ENCODE measurements around the gene AGXT. TPM values are rescaled to one million over a fixed set of nuclear protein-coding genes. Genes with fewer than 3 reads are reported as not detected.

The AGXT gene
- total RNA-seq, 2 experiments from 2014 or later, result not detected

DNA sequence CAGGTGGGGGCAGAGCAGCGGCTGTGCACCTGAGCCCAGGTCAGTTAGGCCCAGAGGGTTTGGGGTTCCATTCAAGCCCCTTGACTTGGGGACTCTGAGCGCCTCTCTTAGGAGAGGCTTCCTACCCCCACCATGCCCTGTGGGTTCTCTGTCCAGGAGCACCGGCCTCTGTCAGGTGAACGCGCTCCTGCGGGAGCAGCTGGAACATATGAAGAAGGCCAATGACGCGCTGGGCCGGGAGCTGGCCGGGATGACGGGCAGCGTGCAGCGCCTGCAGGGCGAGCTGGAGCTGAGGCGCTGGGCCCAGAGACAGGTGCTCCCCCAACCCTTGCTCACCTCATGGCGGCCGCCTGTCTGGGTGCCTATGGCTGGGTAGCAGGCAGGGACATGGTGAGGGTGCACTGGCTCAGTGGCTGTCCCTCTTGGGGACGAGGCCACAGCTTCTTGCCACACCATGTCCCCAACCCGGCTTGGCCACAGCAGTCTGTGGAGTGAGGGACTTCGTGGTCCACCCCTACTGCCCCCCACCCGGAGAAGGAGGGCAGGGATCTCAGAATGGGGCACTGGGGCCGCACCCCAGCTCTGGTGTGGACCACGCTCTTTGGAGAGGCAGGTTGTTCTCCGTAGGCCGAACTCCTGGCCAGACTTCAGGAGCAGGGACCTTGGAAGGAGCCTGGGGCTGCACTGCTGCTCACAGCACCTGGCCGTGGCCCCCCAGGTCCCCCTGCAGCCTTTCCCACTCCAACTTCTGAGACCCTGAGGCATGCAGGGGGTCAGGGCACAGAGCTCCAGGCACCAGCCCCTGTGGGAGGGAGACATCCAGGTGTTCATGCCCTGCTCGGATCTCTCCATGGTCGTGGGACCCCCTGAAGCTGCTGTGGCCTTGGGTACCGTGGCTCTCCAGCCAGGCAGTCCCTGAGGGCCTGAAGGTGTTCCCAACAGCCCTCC is 57.2 kb downstream of the AGXT start:
- Histone ChIP-seq H4K20me1 (ENCODE audit: insufficient read depth, low read length) (no peaks in the 10 kb centered on the region), H3K79me2 (ENCODE audit: insufficient read depth, low read depth, low read length) (no peaks in the 10 kb centered on the region), H3K9me2 (ENCODE audit: insufficient read depth, low read length) (no peaks in the 10 kb centered on the region), H3K4me1 (ENCODE audit: insufficient read depth, low read length, poor library complexity, severe bottlenecking) (no peaks in the 10 kb centered on the region), H3K4me2 (ENCODE audit: low read length) (no peak overlapping the region), H3K9me3 (ENCODE audit: low read length) (no peaks in the 10 kb centered on the region), H3K27ac (ENCODE audit: low read depth, low read length, poor library complexity, severe bottlenecking) (no peak overlapping the region), H3K4me3 (ENCODE audit: low read depth, low read length, poor library complexity, severe bottlenecking) (no peak overlapping the region), H2AFZ (ENCODE audit: low read length) (no peak overlapping the region), H3K36me3 (ENCODE audit: insufficient read depth, low read length) (no peaks in the 10 kb centered on the region)
- no TSS peak for BruUV-seq (replicated peaks)
- ChIA-PET CTCF (ENCODE audit: unreplicated experiment) (no interaction called here), POLR2A (no interaction called here)
- TF ChIP-seq, protein P1, sequence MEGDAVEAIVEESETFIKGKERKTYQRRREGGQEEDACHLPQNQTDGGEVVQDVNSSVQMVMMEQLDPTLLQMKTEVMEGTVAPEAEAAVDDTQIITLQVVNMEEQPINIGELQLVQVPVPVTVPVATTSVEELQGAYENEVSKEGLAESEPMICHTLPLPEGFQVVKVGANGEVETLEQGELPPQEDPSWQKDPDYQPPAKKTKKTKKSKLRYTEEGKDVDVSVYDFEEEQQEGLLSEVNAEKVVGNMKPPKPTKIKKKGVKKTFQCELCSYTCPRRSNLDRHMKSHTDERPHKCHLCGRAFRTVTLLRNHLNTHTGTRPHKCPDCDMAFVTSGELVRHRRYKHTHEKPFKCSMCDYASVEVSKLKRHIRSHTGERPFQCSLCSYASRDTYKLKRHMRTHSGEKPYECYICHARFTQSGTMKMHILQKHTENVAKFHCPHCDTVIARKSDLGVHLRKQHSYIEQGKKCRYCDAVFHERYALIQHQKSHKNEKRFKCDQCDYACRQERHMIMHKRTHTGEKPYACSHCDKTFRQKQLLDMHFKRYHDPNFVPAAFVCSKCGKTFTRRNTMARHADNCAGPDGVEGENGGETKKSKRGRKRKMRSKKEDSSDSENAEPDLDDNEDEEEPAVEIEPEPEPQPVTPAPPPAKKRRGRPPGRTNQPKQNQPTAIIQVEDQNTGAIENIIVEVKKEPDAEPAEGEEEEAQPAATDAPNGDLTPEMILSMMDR (conservative IDR thresholded peaks at IDR 0.05; ENCODE audit: low read length), result no peak
- no peak for TF ChIP-seq EZH2phosphoT487 (IDR thresholded peaks at IDR 0.05; ENCODE audit: borderline replicate concordance, low read depth, low read length)
- DNase-seq (ENCODE audit: low spot score), result no peak
- intact Hi-C loops (cut with micrococcal nuclease; ENCODE audit: unreplicated experiment), result no loop called here

GRCh38 chr2:240926516-240927389 is 58.1 kb downstream of the AGXT start:
- H3K9me3 ChIP-seq (ENCODE audit: low read length), result no peaks in the 10 kb centered on the region
- POLR2A ChIA-PET, result no interaction called here
- no peaks in the 10 kb centered on the region for H3K9me2 ChIP-seq (ENCODE audit: insufficient read depth, low read length)
- no peak for DNase-seq (ENCODE audit: low spot score)
- H3K27ac ChIP-seq (ENCODE audit: low read depth, low read length, poor library complexity, severe bottlenecking), result no peak overlapping the region
- no peaks in the 10 kb centered on the region for H3K79me2 ChIP-seq (ENCODE audit: insufficient read depth, low read depth, low read length)
- no peaks in the 10 kb centered on the region for H3K4me1 ChIP-seq (ENCODE audit: insufficient read depth, low read length, poor library complexity, severe bottlenecking)
- intact Hi-C loops (cut with micrococcal nuclease; ENCODE audit: unreplicated experiment), result no loop called here
- no TSS peak for BruUV-seq (replicated peaks)
- no peak overlapping the region for H3K4me2 ChIP-seq (ENCODE audit: low read length)
- H4K20me1 ChIP-seq (ENCODE audit: insufficient read depth, low read length), result no peaks in the 10 kb centered on the region
- TF ChIP-seq, protein P1 (conservative IDR thresholded peaks at IDR 0.05; ENCODE audit: low read length), result no peak
- no peak for TF ChIP-seq EZH2phosphoT487 (IDR thresholded peaks at IDR 0.05; ENCODE audit: borderline replicate concordance, low read depth, low read length)
- no peak overlapping the region for H2AFZ ChIP-seq (ENCODE audit: low read length)
- CTCF ChIA-PET (ENCODE audit: unreplicated experiment), result no interaction called here
- no peak overlapping the region for H3K4me3 ChIP-seq (ENCODE audit: low read depth, low read length, poor library complexity, severe bottlenecking)
- no peaks in the 10 kb centered on the region for H3K36me3 ChIP-seq (ENCODE audit: insufficient read depth, low read length)
